ENCODE results near the gene SYT1. TPM values are rescaled to one million over a fixed set of nuclear protein-coding genes. Genes with fewer than 3 reads are reported as not detected.
A peak's percentile ranks its signal among the peaks of the same experiment; 100 is the strongest.

The SYT1 gene
- total and polyA plus RNA-seq, 2 experiments from 2014 or later = 48.7 to 51.7 TPM

DNA sequence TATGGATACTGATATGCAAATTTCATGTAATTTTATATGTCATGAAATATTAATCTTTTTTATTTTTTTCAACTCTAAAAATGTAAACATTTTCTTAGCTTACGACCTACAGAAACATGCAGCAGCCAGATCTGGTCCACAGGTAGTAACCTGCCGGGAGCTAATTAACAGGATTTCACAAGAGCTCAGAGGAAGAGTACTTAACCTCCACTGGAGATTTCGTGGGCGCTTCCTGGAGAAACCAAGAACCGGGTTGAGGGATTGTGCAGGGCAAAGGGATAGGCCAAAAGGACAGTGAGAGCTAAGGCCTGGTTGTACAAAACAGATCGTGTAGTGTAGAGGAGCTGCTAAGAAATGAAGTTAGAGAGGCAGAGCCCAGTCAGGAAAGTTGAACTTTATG, 510.5 kb downstream of the SYT1 start:
- no peak overlapping the region for H2AFZ ChIP-seq
- no peaks in the 10 kb centered on the region for H3K27me3 ChIP-seq (ENCODE audit: insufficient read depth)
- no peak overlapping the region for H3K27ac ChIP-seq (ENCODE audit: low read depth)
- H4K20me1 ChIP-seq (replicated peaks; ENCODE audit: insufficient read depth) = no peaks in the 10 kb centered on the region
- no peak overlapping the region for H3K4me2 ChIP-seq
- peaks cover 2% of the 10 kb centered on the region for H3K27me3 Mint-ChIP-seq (ENCODE audit: insufficient read depth, low read depth, poor library complexity)
- ATAC-seq = no peak
- H3K36me3 ChIP-seq (ENCODE audit: insufficient read depth) = no peaks in the 10 kb centered on the region
- no peak for DNase-seq (ENCODE audit: low spot score)
- H3K4me1 ChIP-seq (ENCODE audit: insufficient read depth) = peaks cover 45% of the 10 kb centered on the region
- H3K9me3 Mint-ChIP-seq = no peaks in the 10 kb centered on the region
- no peaks in the 10 kb centered on the region for H3K9me2 ChIP-seq (ENCODE audit: insufficient read depth)
- H3K36me3 Mint-ChIP-seq (ENCODE audit: low read depth) = no peaks in the 10 kb centered on the region
- no peaks in the 10 kb centered on the region for H3K79me2 ChIP-seq (replicated peaks; ENCODE audit: insufficient read depth)
- no peaks in the 10 kb centered on the region for H3F3A ChIP-seq (replicated peaks; ENCODE audit: low read depth)
- no peak overlapping the region for H3K4me3 Mint-ChIP-seq
- peaks cover 43% of the 10 kb centered on the region for H3K4me1 Mint-ChIP-seq
- H3K27ac Mint-ChIP-seq = peak overlapping the region; percentile 38; the same call in 1 of the 2 replicates
- no peak overlapping the region for H3K4me3 ChIP-seq
- TF ChIP-seq EZH2phosphoT487 (IDR thresholded peaks at IDR 0.05; ENCODE audit: unreplicated experiment) (no peak), ZNF114 (CRISPR knock-in tag; IDR thresholded peaks at IDR 0.05) (no peak), POLR2AphosphoS5 (IDR thresholded peaks at IDR 0.05; ENCODE audit: low read depth) (no peak), ZNF331 (CRISPR knock-in tag; IDR thresholded peaks at IDR 0.05; ENCODE audit: low read depth) (no peak), EZH2 (IDR thresholded peaks at IDR 0.05; ENCODE audit: low read depth, unreplicated experiment) (no peak), CREB1 (CRISPR knock-in tag; IDR thresholded peaks at IDR 0.05; ENCODE audit: low read depth) (no peak), STAT1 (IDR thresholded peaks at IDR 0.05; ENCODE audit: unreplicated experiment) (no peak), ETS1 (IDR thresholded peaks at IDR 0.05) (no peak), REST (IDR thresholded peaks at IDR 0.05; ENCODE audit: unreplicated experiment) (no peak), ZNF462 (CRISPR knock-in tag; IDR thresholded peaks at IDR 0.05) (no peak), JUNB (IDR thresholded peaks at IDR 0.05; ENCODE audit: unreplicated experiment) (no peak), NANOG (IDR thresholded peaks at IDR 0.05; ENCODE audit: borderline replicate concordance) (no peak)
- TF ChIP-seq, protein P1, sequence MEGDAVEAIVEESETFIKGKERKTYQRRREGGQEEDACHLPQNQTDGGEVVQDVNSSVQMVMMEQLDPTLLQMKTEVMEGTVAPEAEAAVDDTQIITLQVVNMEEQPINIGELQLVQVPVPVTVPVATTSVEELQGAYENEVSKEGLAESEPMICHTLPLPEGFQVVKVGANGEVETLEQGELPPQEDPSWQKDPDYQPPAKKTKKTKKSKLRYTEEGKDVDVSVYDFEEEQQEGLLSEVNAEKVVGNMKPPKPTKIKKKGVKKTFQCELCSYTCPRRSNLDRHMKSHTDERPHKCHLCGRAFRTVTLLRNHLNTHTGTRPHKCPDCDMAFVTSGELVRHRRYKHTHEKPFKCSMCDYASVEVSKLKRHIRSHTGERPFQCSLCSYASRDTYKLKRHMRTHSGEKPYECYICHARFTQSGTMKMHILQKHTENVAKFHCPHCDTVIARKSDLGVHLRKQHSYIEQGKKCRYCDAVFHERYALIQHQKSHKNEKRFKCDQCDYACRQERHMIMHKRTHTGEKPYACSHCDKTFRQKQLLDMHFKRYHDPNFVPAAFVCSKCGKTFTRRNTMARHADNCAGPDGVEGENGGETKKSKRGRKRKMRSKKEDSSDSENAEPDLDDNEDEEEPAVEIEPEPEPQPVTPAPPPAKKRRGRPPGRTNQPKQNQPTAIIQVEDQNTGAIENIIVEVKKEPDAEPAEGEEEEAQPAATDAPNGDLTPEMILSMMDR (conservative IDR thresholded peaks at IDR 0.05; ENCODE audit: low read depth in 2 of 2) = no peak
